ENCODE results near the gene SFT2D1.

The SFT2D1 gene

GRCh38 chr6:166314454-166314853, 27.9 kb downstream of the SFT2D1 start:
- no peak overlapping the region for H3K4me3 ChIP-seq (ENCODE audit: control insufficient read depth, low read depth, low read length)
- TF ChIP-seq CTCF (conservative IDR thresholded peaks at IDR 0.05; ENCODE audit: control insufficient read depth, insufficient read depth, low read depth, low read length), result no peak
- DNase-seq (ENCODE audit: low read depth), result no peak

GRCh38 chr6:166313255-166314070, 28.9 kb downstream of the SFT2D1 start:
- DNase-seq (ENCODE audit: low read depth), result peak; percentile 22
- TF ChIP-seq CTCF (conservative IDR thresholded peaks at IDR 0.05; ENCODE audit: control insufficient read depth, insufficient read depth, low read depth, low read length), result peak; percentile 49
- H3K4me3 ChIP-seq (ENCODE audit: control insufficient read depth, low read depth, low read length), result no peak overlapping the region

GRCh38 chr6:166312832-166313231, 29.5 kb downstream of the SFT2D1 start:
- no peak overlapping the region for H3K4me3 ChIP-seq (ENCODE audit: control insufficient read depth, low read depth, low read length)
- no peak for TF ChIP-seq CTCF (conservative IDR thresholded peaks at IDR 0.05; ENCODE audit: control insufficient read depth, insufficient read depth, low read depth, low read length)
- DNase-seq (ENCODE audit: low read depth), result no peak

GRCh38 chr6:166310634-166311033, 31.7 kb downstream of the SFT2D1 start:
- no peak for TF ChIP-seq CTCF (conservative IDR thresholded peaks at IDR 0.05; ENCODE audit: control insufficient read depth, insufficient read depth, low read depth, low read length)
- no peak overlapping the region for H3K4me3 ChIP-seq (ENCODE audit: control insufficient read depth, low read depth, low read length)
- DNase-seq (ENCODE audit: low read depth), result no peak

GRCh38 chr6:166309977-166310376, 32.4 kb downstream of the SFT2D1 start:
- DNase-seq (ENCODE audit: low read depth), result no peak
- H3K4me3 ChIP-seq (ENCODE audit: control insufficient read depth, low read depth, low read length), result no peak overlapping the region
- no peak for TF ChIP-seq CTCF (conservative IDR thresholded peaks at IDR 0.05; ENCODE audit: control insufficient read depth, insufficient read depth, low read depth, low read length)

GRCh38 chr6:166308769-166309589, 33.4 kb downstream of the SFT2D1 start:
- H3K4me3 ChIP-seq (ENCODE audit: control insufficient read depth, low read depth, low read length), result no peak overlapping the region
- DNase-seq (ENCODE audit: low read depth), result no peak
- TF ChIP-seq CTCF (conservative IDR thresholded peaks at IDR 0.05; ENCODE audit: control insufficient read depth, insufficient read depth, low read depth, low read length), result no peak
